H1 (cell line): ENCODE results near the gene TCFL5. TPM values are rescaled to one million over a fixed set of nuclear protein-coding genes. Genes with fewer than 3 reads are reported as not detected.

Source experiments
- CTCF ChIA-PET: fragments of 300-600 bp; sonication (Branson Sonifier 250); formaldehyde crosslinking; loops from one replicate; lab custom pipeline; 2021; ENCODE audit not compliant: partially characterized antibody; lab: Charles Lee
- POLR2A ChIA-PET: fragments of 300-600 bp; sonication (Branson Sonifier 250); formaldehyde crosslinking; loops from one replicate; lab custom pipeline; 2021; ENCODE audit warnings: inconsistent platforms; ENCODE audit not compliant: partially characterized antibody; lab: Charles Lee
- DNase-seq, 2 experiments: peaks; one replicate each; pipeline versions ENCODE4 v3.0.0 to v3.0.0-alpha.2; 2010 to 2022; ENCODE audit warnings: low spot score in 2 of 2, low read depth in 1 of 2, mixed read lengths in 1 of 2
- FAIRE-seq: peaks from 2 replicates; lab custom pipeline; 2011; peaks lifted over from hg19 to GRCh38; lab: Jason Lieb, UNC
- H2AFZ ChIP-seq: 2 replicates; pipeline ENCODE4 v1.8.1; 2012; ENCODE audit warnings: low read length, inconsistent platforms
- H2AK5ac ChIP-seq: 2 replicates; pipeline ENCODE4 v1.6.1; 2013; ENCODE audit warnings: low read depth, low read length
- H2BK120ac ChIP-seq: replicated peaks from 2 replicates; pipeline ENCODE3; 2013; ENCODE audit warnings: low read depth, low read length, inconsistent platforms
- H2BK12ac ChIP-seq: 2 replicates; pipeline ENCODE4 v1.6.1; 2013; ENCODE audit warnings: low read depth, low read length
- H2BK15ac ChIP-seq: 2 replicates; pipeline ENCODE4 v1.6.1; 2013; ENCODE audit warnings: low read length
- H2BK20ac ChIP-seq: 2 replicates; pipeline ENCODE4 v1.6.1; 2013; ENCODE audit warnings: low read length
- H2BK5ac ChIP-seq: 2 replicates; pipeline ENCODE4 v1.6.1; 2013; ENCODE audit warnings: low read depth, low read length
- H3K14ac ChIP-seq: 2 replicates; pipeline ENCODE4 v1.6.1; 2013; ENCODE audit warnings: inconsistent platforms; ENCODE audit not compliant: insufficient read length
- H3K18ac ChIP-seq: 2 replicates; pipeline ENCODE4 v1.6.1; 2013; ENCODE audit warnings: low read length; ENCODE audit errors: extremely low read depth
- H3K23ac ChIP-seq: 2 replicates; pipeline ENCODE4 v1.6.1; 2013; ENCODE audit warnings: inconsistent platforms; ENCODE audit not compliant: insufficient read length
- H3K23me2 ChIP-seq: 2 replicates; pipeline ENCODE4 v1.6.1; 2013; ENCODE audit warnings: low read depth, low read length
- H3K27ac ChIP-seq: 2 replicates; pipeline ENCODE4 v1.6.1; 2011; ENCODE audit warnings: low read depth, low read length, inconsistent platforms
- H3K27me3 ChIP-seq, 4 experiments: replicated peaks in 1 of 4; 1 replicate in 1 of 4; 2 replicates in 3 of 4; pipeline versions ENCODE4 v1.6.1 to v1.8.1; 2011 to 2013; ENCODE audit warnings: low read length in 3 of 4, mild to moderate bottlenecking in 3 of 4, inconsistent platforms in 2 of 4, mixed read lengths in 2 of 4, moderate library complexity in 1 of 4; ENCODE audit not compliant: control insufficient read depth in 3 of 4, insufficient read depth in 3 of 4; ENCODE audit errors: extremely low read depth in 1 of 4
- H3K36me3 ChIP-seq, 4 experiments: 2 replicates each; pipeline versions ENCODE4 v1.6.1 to v1.8.1; 2011 to 2013; ENCODE audit warnings: mild to moderate bottlenecking in 4 of 4, low read length in 3 of 4, moderate library complexity in 2 of 4, control low read depth in 1 of 4, inconsistent platforms in 1 of 4; ENCODE audit not compliant: insufficient read depth in 4 of 4, control insufficient read depth in 2 of 4
- H3K4ac ChIP-seq: replicated peaks from 2 replicates; pipeline ENCODE3; 2013; ENCODE audit warnings: low read length, low read depth, mixed read lengths, inconsistent platforms; ENCODE audit not compliant: insufficient read length
- H3K4me1 ChIP-seq, 4 experiments: replicated peaks in 1 of 4; 1 replicate in 1 of 4; 2 replicates in 3 of 4; pipeline versions ENCODE4 v1.6.1 to v1.8.1; 2011 to 2013; ENCODE audit warnings: low read length in 3 of 4, inconsistent platforms in 2 of 4, mixed read lengths in 1 of 4; ENCODE audit not compliant: insufficient read depth in 4 of 4, control insufficient read depth in 3 of 4
- H3K4me2 ChIP-seq, 2 experiments: 2 replicates each; pipeline versions ENCODE4 v1.6.1 to v1.8.1; 2011 to 2013; ENCODE audit warnings: low read depth in 2 of 2, low read length in 2 of 2, control low read depth in 1 of 2, inconsistent platforms in 1 of 2, mild to moderate bottlenecking in 1 of 2; ENCODE audit not compliant: insufficient read depth in 1 of 2
- H3K4me3 ChIP-seq, 4 experiments: fragments of 200-600, 300-600 bp in 1 of 4; sonication (generic), shearing (Covaris generic), sonication (Bioruptor Twin) in 1 of 4; 2 replicates each; pipeline versions ENCODE4 v1.5.1 to v1.8.1; 2011 to 2016; ENCODE audit warnings: low read length in 4 of 4, low read depth in 3 of 4, control low read depth in 2 of 4, inconsistent platforms in 2 of 4, mild to moderate bottlenecking in 2 of 4, mixed read lengths in 1 of 4, moderate library complexity in 1 of 4; ENCODE audit not compliant: insufficient read depth in 2 of 4; ENCODE audit errors: extremely low read depth in 1 of 4
- H3K56ac ChIP-seq: replicated peaks from 2 replicates; pipeline ENCODE3; 2013; ENCODE audit warnings: low read depth, mild to moderate bottlenecking, mixed read lengths, low read length, inconsistent platforms; ENCODE audit not compliant: insufficient read length
- H3K79me1 ChIP-seq: 2 replicates; pipeline ENCODE4 v1.6.1; 2013; ENCODE audit warnings: low read depth, low read length, control low read depth
- H3K79me2 ChIP-seq, 2 experiments: 2 replicates each; pipeline versions ENCODE4 v1.6.1 to v1.8.1; 2012 to 2013; ENCODE audit warnings: low read length in 2 of 2, mild to moderate bottlenecking in 2 of 2, inconsistent platforms in 1 of 2; ENCODE audit not compliant: insufficient read depth in 2 of 2, control insufficient read depth in 1 of 2
- H3K9ac ChIP-seq, 4 experiments: replicated peaks in 1 of 4; 1 replicate in 1 of 4; 2 replicates in 3 of 4; pipeline versions ENCODE4 v1.6.1 to v1.8.1; 2011 to 2013; ENCODE audit warnings: low read depth in 3 of 4, low read length in 3 of 4, control low read depth in 2 of 4, mild to moderate bottlenecking in 2 of 4, moderate library complexity in 2 of 4, inconsistent platforms in 1 of 4; ENCODE audit errors: extremely low read depth in 1 of 4
- H3K9me3 ChIP-seq, 2 experiments: 2 replicates each; pipeline versions ENCODE4 v1.6.1 to v1.8.1; 2012 to 2013; ENCODE audit warnings: mild to moderate bottlenecking in 2 of 2, moderate library complexity in 2 of 2, control low read depth in 1 of 2, inconsistent platforms in 1 of 2, low read depth in 1 of 2, low read length in 1 of 2, mixed read lengths in 1 of 2; ENCODE audit not compliant: insufficient read depth in 2 of 2
- H4K20me1 ChIP-seq, 2 experiments: replicated peaks in 1 of 2; 2 replicates each; pipeline versions ENCODE3 to v1.8.1; 2011 to 2013; ENCODE audit warnings: inconsistent platforms in 2 of 2, low read length in 2 of 2, mild to moderate bottlenecking in 1 of 2; ENCODE audit not compliant: insufficient read depth in 2 of 2, control insufficient read depth in 1 of 2
- H4K5ac ChIP-seq: 2 replicates; pipeline ENCODE4 v1.6.1; 2013; ENCODE audit warnings: low read length, low read depth, mixed read lengths, inconsistent platforms; ENCODE audit not compliant: insufficient read length
- H4K8ac ChIP-seq: 2 replicates; pipeline ENCODE4 v1.8.0; 2013; ENCODE audit warnings: mild to moderate bottlenecking, moderate library complexity, low read length, inconsistent platforms; ENCODE audit not compliant: insufficient read depth; ENCODE audit errors: extremely low read depth
- H4K91ac ChIP-seq: replicated peaks from 2 replicates; pipeline ENCODE3; 2013; ENCODE audit warnings: low read length, mixed read lengths, inconsistent platforms; ENCODE audit not compliant: insufficient read length
- FOSL1 ChIP-seq: IDR thresholded peaks from 2 replicates; pipeline ENCODE4 v1.6.1; 2011; ENCODE audit warnings: mild to moderate bottlenecking, low read depth, low read length, moderate library complexity; ENCODE audit not compliant: insufficient read depth
- KDM4A ChIP-seq: IDR thresholded peaks from one replicate; pipeline ENCODE4 v1.7.1; 2012; ENCODE audit warnings: low read depth, mild to moderate bottlenecking, moderate library complexity, low read length, inconsistent platforms; ENCODE audit not compliant: severe bottlenecking
- RBBP5 ChIP-seq: IDR thresholded peaks from 2 replicates; pipeline ENCODE4 v1.7.1; 2012; ENCODE audit warnings: low read depth, mild to moderate bottlenecking, inconsistent platforms, low read length, moderate library complexity, borderline replicate concordance
- TEAD4 ChIP-seq: IDR thresholded peaks from 2 replicates; pipeline ENCODE4 v1.6.1; 2012; ENCODE audit warnings: low read depth, low read length, inconsistent platforms, mixed read lengths
- WGBS, 2 experiments: shearing (Covaris generic) in 1 of 2; methylation state at CpG; one replicate each; pipeline versions ENCODE4 v1.1.6 to v1.1.7; 2013 to 2015; ENCODE audit warnings: low lambda C conversion rate in 2 of 2, mixed read lengths in 2 of 2, inconsistent platforms in 1 of 2, low coverage in 1 of 2, missing lambda C conversion rate in 1 of 2; ENCODE audit not compliant: insufficient replicate concordance in 2 of 2, insufficient coverage in 1 of 2, insufficient read length in 1 of 2; ENCODE audit errors: extremely low coverage in 1 of 2, missing lambda C conversion rate in 1 of 2; 5-methylcytosine and 5-hydroxymethylcytosine counted together
- polyA plus RNA-seq, 7 experiments: library from polyadenylated mRNA; depleted of rRNA in 3 of 7; stranded (reverse) in 5 of 7; unstranded in 2 of 7; fragments of >200 nt in 5 of 7; fragments of 200-250 nt in 2 of 7; gene quantifications; 1 replicate in 5 of 7; 2 replicates in 1 of 7; 4 replicates in 1 of 7; pipeline versions ENCODE4 v1.2.1 to v1.2.3, GENCODE V29; 2011 to 2013; ENCODE audit warnings: missing spikeins in 2 of 7, mixed read lengths in 2 of 7
- total RNA-seq: library from RNA; stranded (reverse); fragmentation: NEBNext Ultra II Directional; extraction: Animal tissue kit (Norgen Biotek cat#: 25700); gene quantifications from 2 replicates; pipeline ENCODE4 v1.2.1, GENCODE V29; 2021
- TF ChIP-seq, protein P1 (sequence below): IDR thresholded peaks from 2 replicates; pipeline ENCODE4 v1.6.1; 2011; ENCODE audit warnings: low read depth, mild to moderate bottlenecking, low read length; ENCODE audit not compliant: insufficient read depth

Gene TCFL5
- total and polyA plus RNA-seq, 2 of the 8 experiments (the other 6 are each of a cell fraction or from before 2014, with no cell fraction given) = 6.2 to 15.0 TPM

DNA sequence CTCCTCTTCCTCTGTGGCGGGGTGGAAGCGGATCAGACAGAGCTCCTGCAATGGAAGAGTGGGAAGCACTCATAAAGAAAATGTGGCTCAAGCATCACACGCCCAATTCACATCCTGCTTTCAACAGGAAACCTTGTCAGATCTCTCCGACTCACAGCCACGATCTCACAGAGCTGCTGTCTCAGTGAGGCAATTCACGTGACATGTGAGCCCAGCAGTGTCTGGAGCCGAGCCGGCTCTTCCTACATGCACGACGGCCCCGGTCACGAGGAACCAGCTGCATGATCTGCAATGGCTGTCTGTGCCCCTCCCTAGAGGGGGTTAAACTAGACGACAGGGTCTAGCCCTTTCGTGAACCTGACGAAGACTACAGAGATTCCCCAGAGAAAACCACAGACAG, 29.5 kb upstream of the TCFL5 start:
- no peak overlapping the region for H3K27ac ChIP-seq
- DNase-seq = no peak
- no peak overlapping the region for H2BK20ac ChIP-seq
- no peak overlapping the region for H2BK5ac ChIP-seq
- H3K18ac ChIP-seq = no peak overlapping the region
- no peak overlapping the region for H3K14ac ChIP-seq
- no peak overlapping the region for H2BK120ac ChIP-seq
- 93% methylated on average over 15 of the region's 15 CpGs; no CpG with 5 or more reads in 1 of the 2 experiments for WGBS, 2 experiments
- POLR2A ChIA-PET = interaction anchor here (1.3 to 8.5 kb wide), 3 partner anchors 9 to 14 kb away, joined by 3 to 88 read pairs (median 4); no protein-coding TSS in a partner anchor
- TF ChIP-seq, protein P1, sequence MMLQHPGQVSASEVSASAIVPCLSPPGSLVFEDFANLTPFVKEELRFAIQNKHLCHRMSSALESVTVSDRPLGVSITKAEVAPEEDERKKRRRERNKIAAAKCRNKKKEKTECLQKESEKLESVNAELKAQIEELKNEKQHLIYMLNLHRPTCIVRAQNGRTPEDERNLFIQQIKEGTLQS = no peak
- no peak for TF ChIP-seq TEAD4
- TF ChIP-seq KDM4A = no peak
- TF ChIP-seq RBBP5 = no peak
- TF ChIP-seq FOSL1 = no peak
- TF ChIP-seq, all 59 proteins: peak for 0
- no peak overlapping the region for H4K5ac ChIP-seq
- no peak overlapping the region for H2AK5ac ChIP-seq
- no peaks in the 10 kb centered on the region for H3K79me2 ChIP-seq
- H2BK12ac ChIP-seq = no peak overlapping the region
- H4K20me1 ChIP-seq = peaks cover 6 to 8% of the 10 kb centered on the region in 2 experiments
- H3K4me3 ChIP-seq = no peak overlapping the region
- H3K23me2 ChIP-seq = no peaks in the 10 kb centered on the region
- H4K8ac ChIP-seq = no peak overlapping the region
- no peak overlapping the region for H3K4ac ChIP-seq
- H3K56ac ChIP-seq = no peak overlapping the region
- peaks cover 0 to 3% of the 10 kb centered on the region in 2 experiments; a peak in 1 of 4 replicates for H3K9me3 ChIP-seq
- H4K91ac ChIP-seq = no peak overlapping the region
- no peak overlapping the region for H3K9ac ChIP-seq
- H3K27me3 ChIP-seq = no peaks in the 10 kb centered on the region
- H3K36me3 ChIP-seq = peaks cover 62 to 83% (median 74%) of the 10 kb centered on the region in 4 experiments
- no peak overlapping the region for H3K4me2 ChIP-seq
- H2BK15ac ChIP-seq = no peak overlapping the region
- no peaks in the 10 kb centered on the region for H3K79me1 ChIP-seq
- CTCF ChIA-PET = interaction anchor here (0.6 to 6.4 kb wide), 5 partner anchors 9 to 23 kb away, joined by 3 to 56 read pairs (median 8); no protein-coding TSS in a partner anchor
- peaks cover 0 to 1% (median 0%) of the 10 kb centered on the region in 4 experiments; a peak in 2 of 7 replicates for H3K4me1 ChIP-seq
- H3K23ac ChIP-seq = no peak overlapping the region
- no peak overlapping the region for H2AFZ ChIP-seq
- FAIRE-seq = no peak
